WTC11 (cell line): Measurements from ENCODE around the gene KRT6B.

Experiments used
- CREM ChIP-seq: sonication (generic); formaldehyde crosslinking; IDR thresholded peaks from 2 replicates; pipeline ENCODE4 v1.8.1; 2022; ENCODE audit warnings: mild to moderate bottlenecking, missing genetic modification reagents, moderate library complexity
- TF ChIP-seq, protein P1 (sequence below): sonication (generic); formaldehyde crosslinking; IDR thresholded peaks from 2 replicates; pipeline ENCODE4 v1.8.1; 2022; ENCODE audit warnings: low read depth, mild to moderate bottlenecking, moderate library complexity, missing genetic modification reagents, borderline replicate concordance
- TF ChIP-seq, protein P2 (sequence below): sonication (generic); formaldehyde crosslinking; IDR thresholded peaks from 2 replicates; pipeline ENCODE4 v1.8.1; 2022; ENCODE audit warnings: low read depth, missing genetic modification reagents, borderline replicate concordance
- TF ChIP-seq, protein P3 (sequence below): sonication (generic); formaldehyde crosslinking; IDR thresholded peaks from 2 replicates; pipeline ENCODE4 v1.8.1; 2023; ENCODE audit warnings: mild to moderate bottlenecking, missing genetic modification reagents, moderate library complexity
- TF ChIP-seq, protein P4 (sequence below): fragments of 200-600 bp; IDR thresholded peaks from 2 replicates; pipeline ENCODE4 v1.8.0; 2022; ENCODE audit warnings: antibody characterized with exemption

DNA sequence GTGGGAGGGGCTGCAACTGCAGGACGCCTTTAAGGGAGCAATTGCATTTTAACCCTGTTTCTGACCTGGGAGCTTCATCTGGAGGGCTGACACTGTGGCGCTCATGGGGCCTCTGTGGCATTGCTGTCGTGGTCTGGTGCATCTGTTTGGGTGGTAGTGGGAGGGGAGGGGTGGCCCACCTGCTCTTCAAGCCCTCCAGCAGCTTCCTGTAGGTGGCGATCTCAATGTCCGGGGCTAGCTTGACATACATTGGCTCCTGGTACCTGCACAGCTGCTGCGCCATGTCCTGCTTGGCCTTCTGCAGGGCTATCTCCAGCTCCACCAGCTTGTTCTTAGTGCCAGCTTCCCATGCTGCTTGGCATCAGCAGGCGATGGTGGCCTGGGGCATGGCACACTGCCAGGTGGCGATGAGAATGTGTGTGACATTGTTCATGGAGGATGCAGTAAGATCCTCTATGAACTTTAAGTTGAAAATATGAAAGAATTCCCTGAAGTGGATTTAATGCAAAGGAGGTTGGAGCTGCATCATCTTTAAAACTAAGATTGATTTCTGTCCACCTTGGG, 38.1 kb downstream of the KRT6B start:
- TF ChIP-seq, protein P1, sequence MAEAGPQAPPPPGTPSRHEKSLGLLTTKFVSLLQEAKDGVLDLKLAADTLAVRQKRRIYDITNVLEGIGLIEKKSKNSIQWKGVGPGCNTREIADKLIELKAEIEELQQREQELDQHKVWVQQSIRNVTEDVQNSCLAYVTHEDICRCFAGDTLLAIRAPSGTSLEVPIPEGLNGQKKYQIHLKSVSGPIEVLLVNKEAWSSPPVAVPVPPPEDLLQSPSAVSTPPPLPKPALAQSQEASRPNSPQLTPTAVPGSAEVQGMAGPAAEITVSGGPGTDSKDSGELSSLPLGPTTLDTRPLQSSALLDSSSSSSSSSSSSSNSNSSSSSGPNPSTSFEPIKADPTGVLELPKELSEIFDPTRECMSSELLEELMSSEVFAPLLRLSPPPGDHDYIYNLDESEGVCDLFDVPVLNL (CRISPR knock-in tag), result no peak
- TF ChIP-seq, protein P2, sequence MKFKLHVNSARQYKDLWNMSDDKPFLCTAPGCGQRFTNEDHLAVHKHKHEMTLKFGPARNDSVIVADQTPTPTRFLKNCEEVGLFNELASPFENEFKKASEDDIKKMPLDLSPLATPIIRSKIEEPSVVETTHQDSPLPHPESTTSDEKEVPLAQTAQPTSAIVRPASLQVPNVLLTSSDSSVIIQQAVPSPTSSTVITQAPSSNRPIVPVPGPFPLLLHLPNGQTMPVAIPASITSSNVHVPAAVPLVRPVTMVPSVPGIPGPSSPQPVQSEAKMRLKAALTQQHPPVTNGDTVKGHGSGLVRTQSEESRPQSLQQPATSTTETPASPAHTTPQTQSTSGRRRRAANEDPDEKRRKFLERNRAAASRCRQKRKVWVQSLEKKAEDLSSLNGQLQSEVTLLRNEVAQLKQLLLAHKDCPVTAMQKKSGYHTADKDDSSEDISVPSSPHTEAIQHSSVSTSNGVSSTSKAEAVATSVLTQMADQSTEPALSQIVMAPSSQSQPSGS (CRISPR knock-in tag), result no peak
- TF ChIP-seq, protein P3, sequence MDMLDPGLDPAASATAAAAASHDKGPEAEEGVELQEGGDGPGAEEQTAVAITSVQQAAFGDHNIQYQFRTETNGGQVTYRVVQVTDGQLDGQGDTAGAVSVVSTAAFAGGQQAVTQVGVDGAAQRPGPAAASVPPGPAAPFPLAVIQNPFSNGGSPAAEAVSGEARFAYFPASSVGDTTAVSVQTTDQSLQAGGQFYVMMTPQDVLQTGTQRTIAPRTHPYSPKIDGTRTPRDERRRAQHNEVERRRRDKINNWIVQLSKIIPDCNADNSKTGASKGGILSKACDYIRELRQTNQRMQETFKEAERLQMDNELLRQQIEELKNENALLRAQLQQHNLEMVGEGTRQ (CRISPR knock-in tag), result no peak
- TF ChIP-seq, protein P4, sequence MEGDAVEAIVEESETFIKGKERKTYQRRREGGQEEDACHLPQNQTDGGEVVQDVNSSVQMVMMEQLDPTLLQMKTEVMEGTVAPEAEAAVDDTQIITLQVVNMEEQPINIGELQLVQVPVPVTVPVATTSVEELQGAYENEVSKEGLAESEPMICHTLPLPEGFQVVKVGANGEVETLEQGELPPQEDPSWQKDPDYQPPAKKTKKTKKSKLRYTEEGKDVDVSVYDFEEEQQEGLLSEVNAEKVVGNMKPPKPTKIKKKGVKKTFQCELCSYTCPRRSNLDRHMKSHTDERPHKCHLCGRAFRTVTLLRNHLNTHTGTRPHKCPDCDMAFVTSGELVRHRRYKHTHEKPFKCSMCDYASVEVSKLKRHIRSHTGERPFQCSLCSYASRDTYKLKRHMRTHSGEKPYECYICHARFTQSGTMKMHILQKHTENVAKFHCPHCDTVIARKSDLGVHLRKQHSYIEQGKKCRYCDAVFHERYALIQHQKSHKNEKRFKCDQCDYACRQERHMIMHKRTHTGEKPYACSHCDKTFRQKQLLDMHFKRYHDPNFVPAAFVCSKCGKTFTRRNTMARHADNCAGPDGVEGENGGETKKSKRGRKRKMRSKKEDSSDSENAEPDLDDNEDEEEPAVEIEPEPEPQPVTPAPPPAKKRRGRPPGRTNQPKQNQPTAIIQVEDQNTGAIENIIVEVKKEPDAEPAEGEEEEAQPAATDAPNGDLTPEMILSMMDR, result no peak
- TF ChIP-seq CREM (CRISPR knock-in tag), result no peak
